Right lobe of liver (tissue), 6 donors: ENCODE results near the gene STAB1. TPM values are rescaled to one million over a fixed set of nuclear protein-coding genes. Genes with fewer than 3 reads are reported as not detected.

Source experiments
- ATAC-seq, 4 donors: fragments of 200-7000 bp; cut with Tn5 transposase; one replicate each; pipeline ENCODE4 v1.9.1; 2020; ENCODE audit warnings: mild to moderate bottlenecking in 4 of 4, moderate library complexity in 4 of 4
- DNase-seq, 3 donors: peaks; one replicate each; pipeline ENCODE4 v3.0.0-alpha.2; 2020
- H3K27ac ChIP-seq, 3 donors: fragments of 200-600 bp; one replicate each; pipeline ENCODE4 v1.8.0; 2022
- H3K27me3 ChIP-seq, 2 donors: fragments of 200-600 bp; one replicate each; pipeline ENCODE4 v1.8.0; 2022
- H3K36me3 ChIP-seq, 4 donors: fragments of 200-600 bp; sonication (generic) in 1 of 4; one replicate each; pipeline versions ENCODE4 v1.5.1 to v1.8.0; 2017 to 2022; ENCODE audit warnings: control low read depth in 1 of 4
- H3K4me1 ChIP-seq, 4 donors: fragments of 200-600 bp; sonication (generic) in 1 of 4; one replicate each; pipeline versions ENCODE4 v1.5.1 to v1.8.0; 2017 to 2022; ENCODE audit warnings: control low read depth in 1 of 4
- H3K4me3 ChIP-seq, 3 donors: fragments of 200-600 bp; one replicate each; pipeline ENCODE4 v1.8.0; 2022
- H3K9me3 ChIP-seq, 4 donors: fragments of 200-600 bp; sonication (generic) in 1 of 4; one replicate each; pipeline versions ENCODE4 v1.5.1 to v1.8.0; 2017 to 2022; ENCODE audit warnings: control low read depth in 1 of 4
- CTCF ChIP-seq, 4 donors: fragments of 200-600 bp in 3 of 4; fragments of 450-650 bp in 1 of 4; IDR thresholded peaks; one replicate each; pipeline versions ENCODE4 v1.5.1 to v1.8.0; 2016 to 2022; ENCODE audit warnings: antibody characterized with exemption in 4 of 4, mild to moderate bottlenecking in 2 of 4
- POLR2A ChIP-seq: fragments of 450-650 bp; IDR thresholded peaks from one replicate; pipeline ENCODE4 v1.6.1; 2017; ENCODE audit warnings: antibody characterized with exemption, mild to moderate bottlenecking
- WGBS: methylation state at CpG from one replicate; pipeline ENCODE4 v1.1.6; 2018; ENCODE audit warnings: low coverage, low lambda C conversion rate; ENCODE audit not compliant: insufficient coverage; ENCODE audit errors: missing lambda C conversion rate; 5-methylcytosine and 5-hydroxymethylcytosine counted together
- intact Hi-C, 2 donors: fragments of 100-400 bp; cut with DNase I; formaldehyde crosslinking; loops; one replicate each; pipeline versions ENCODE4 v1.11.2 to v1.14.1; 2022
- total RNA-seq, 6 experiments: library from RNA; depleted of rRNA in 2 of 6; stranded (reverse); fragments of >200 nt in 2 of 6; fragmentation: NEBNext Ultra II Directional in 3 of 6; extraction: Animal tissue kit (Norgen Biotek cat#: 25700) in 3 of 6; gene quantifications; one replicate each; pipeline versions ENCODE4 v1.1.0 to v1.2.4, GENCODE V29; 2016 to 2023
- donor health status: DM: no; HTN: yes; CAD: no.
- donor health status: DM: no; HTN: no; CAD: no.
- donor health status: DM: no; HTN: no; CAD: no.
- donor health status: DM: no; HTN: yes; CAD: no.
- donor health status: DM: no; HTN: yes; CAD: no.

Gene STAB1
- total RNA-seq, 6 experiments from 2014 or later = 60.7 to 268 (median 92.5) TPM

- Histone ChIP-seq H3K36me3 (peaks cover 0 to 49% (median 16%) of the 10 kb centered on the region in 4 donors), H3K9me3 (no peaks in the 10 kb centered on the region), H3K4me3 (no peak overlapping the region), H3K27ac (no peak overlapping the region), H3K4me1 (no peaks in the 10 kb centered on the region), H3K27me3 (no peaks in the 10 kb centered on the region)
- TF ChIP-seq POLR2A = no peak
- no peak for TF ChIP-seq CTCF (IDR thresholded peaks at IDR 0.05)
- intact Hi-C loops = loop anchor here in 1 of 2 donors (10.0 kb wide), 1 partner anchor 188 kb away; no protein-coding TSS in a partner anchor
- ATAC-seq (no peak), DNase-seq (no peak)
- 90% methylated on average over 14 of the region's 31 CpGs for WGBS
Measured at GRCh38 chr3:52487050-52487787, 7.9 kb upstream of the STAB1 start.

- Histone ChIP-seq H3K9me3 (no peaks in the 10 kb centered on the region), H3K27me3 (no peaks in the 10 kb centered on the region), H3K4me1 (no peaks in the 10 kb centered on the region), H3K27ac (no peak overlapping the region), H3K4me3 (no peak overlapping the region), H3K36me3 (peaks cover 0 to 52% (median 17%) of the 10 kb centered on the region in 4 donors)
- intact Hi-C loops = loop anchor here in 1 of 2 donors (10.0 kb wide), 1 partner anchor 187 kb away; no protein-coding TSS in a partner anchor
- DNase-seq (no peak), ATAC-seq (no peak)
- WGBS = 86% methylated on average over 7 of the region's 59 CpGs
- TF ChIP-seq CTCF (IDR thresholded peaks at IDR 0.05) = no peak
- TF ChIP-seq POLR2A = no peak
Measured at GRCh38 chr3:52487788-52488691, 7.1 kb upstream of the STAB1 start.

- no CpG with 5 or more reads among the region's 3 CpGs for WGBS
- H3K9me3 ChIP-seq = no peaks in the 10 kb centered on the region
- TF ChIP-seq CTCF (IDR thresholded peaks at IDR 0.05) (no peak), POLR2A (no peak)
- ATAC-seq = no peak
- H3K27me3 ChIP-seq = no peaks in the 10 kb centered on the region
- DNase-seq = no peak
- H3K4me3 ChIP-seq = no peak overlapping the region
- intact Hi-C loops = loop anchor here in 1 of 2 donors (10.0 kb wide), 1 partner anchor 186 kb away; no protein-coding TSS in a partner anchor
- H3K36me3 ChIP-seq = peaks cover 0 to 52% (median 17%) of the 10 kb centered on the region in 4 donors
- H3K4me1 ChIP-seq = no peaks in the 10 kb centered on the region
- no peak overlapping the region for H3K27ac ChIP-seq
Measured at GRCh38 chr3:52488746-52489145, 6.4 kb upstream of the STAB1 start.

GRCh38 chr3:52489453-52489852 is 5.7 kb upstream of the STAB1 start:
- DNase-seq (no peak), ATAC-seq (no peak)
- intact Hi-C loops = loop anchor here in 1 of 2 donors (10.0 kb wide), 1 partner anchor 185 kb away; no protein-coding TSS in a partner anchor
- H3K4me1 ChIP-seq = no peaks in the 10 kb centered on the region
- no peaks in the 10 kb centered on the region for H3K9me3 ChIP-seq
- H3K36me3 ChIP-seq = peaks cover 0 to 52% (median 17%) of the 10 kb centered on the region in 4 donors
- no CpG with 5 or more reads among the region's 18 CpGs for WGBS
- no peak overlapping the region for H3K4me3 ChIP-seq
- no peak for TF ChIP-seq CTCF (IDR thresholded peaks at IDR 0.05)
- TF ChIP-seq POLR2A = no peak
- H3K27ac ChIP-seq = no peak overlapping the region
- H3K27me3 ChIP-seq = no peaks in the 10 kb centered on the region
